ENCODE results near the gene CLN6. TPM values are rescaled to one million over a fixed set of nuclear protein-coding genes. Genes with fewer than 3 reads are reported as not detected.

CLN6 gene
- total RNA-seq, 2 donors from 2014 or later: 6.4 to 7.4 TPM

DNA sequence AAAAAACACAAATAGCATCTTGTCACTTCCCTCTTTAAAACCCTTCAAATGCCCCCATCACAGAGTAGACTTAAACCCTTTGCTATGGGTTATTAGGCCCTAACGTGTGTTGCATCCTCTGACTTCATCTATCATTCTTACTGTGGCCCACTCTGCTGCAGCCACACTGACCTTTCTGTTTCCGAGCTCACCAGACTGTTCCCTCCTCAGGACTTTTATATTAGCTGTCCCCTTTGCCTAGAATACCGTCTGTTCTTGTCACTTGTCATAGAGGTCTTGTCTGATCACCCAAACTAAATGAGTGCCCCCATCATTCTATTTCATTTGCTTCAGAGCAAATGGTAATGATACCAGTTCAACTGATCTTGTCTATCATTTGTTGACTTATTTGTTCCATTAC is 47.1 kb upstream of the CLN6 start:
- TF ChIP-seq, protein P1, sequence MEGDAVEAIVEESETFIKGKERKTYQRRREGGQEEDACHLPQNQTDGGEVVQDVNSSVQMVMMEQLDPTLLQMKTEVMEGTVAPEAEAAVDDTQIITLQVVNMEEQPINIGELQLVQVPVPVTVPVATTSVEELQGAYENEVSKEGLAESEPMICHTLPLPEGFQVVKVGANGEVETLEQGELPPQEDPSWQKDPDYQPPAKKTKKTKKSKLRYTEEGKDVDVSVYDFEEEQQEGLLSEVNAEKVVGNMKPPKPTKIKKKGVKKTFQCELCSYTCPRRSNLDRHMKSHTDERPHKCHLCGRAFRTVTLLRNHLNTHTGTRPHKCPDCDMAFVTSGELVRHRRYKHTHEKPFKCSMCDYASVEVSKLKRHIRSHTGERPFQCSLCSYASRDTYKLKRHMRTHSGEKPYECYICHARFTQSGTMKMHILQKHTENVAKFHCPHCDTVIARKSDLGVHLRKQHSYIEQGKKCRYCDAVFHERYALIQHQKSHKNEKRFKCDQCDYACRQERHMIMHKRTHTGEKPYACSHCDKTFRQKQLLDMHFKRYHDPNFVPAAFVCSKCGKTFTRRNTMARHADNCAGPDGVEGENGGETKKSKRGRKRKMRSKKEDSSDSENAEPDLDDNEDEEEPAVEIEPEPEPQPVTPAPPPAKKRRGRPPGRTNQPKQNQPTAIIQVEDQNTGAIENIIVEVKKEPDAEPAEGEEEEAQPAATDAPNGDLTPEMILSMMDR (IDR thresholded peaks at IDR 0.05): no peak
- peak overlapping the region; percentile 99 for H3K27ac ChIP-seq
- peak overlapping the region; percentile 88 to 90 for H3K4me3 ChIP-seq
- no peak for DNase-seq (ENCODE audit: low spot score)
- H3K36me3 ChIP-seq: no peaks in the 10 kb centered on the region
- H3K27me3 ChIP-seq: no peaks in the 10 kb centered on the region
- peaks cover 0 to 58% of the 10 kb centered on the region in 2 donors for H3K4me1 ChIP-seq
- H3K9me3 ChIP-seq: no peaks in the 10 kb centered on the region

DNA sequence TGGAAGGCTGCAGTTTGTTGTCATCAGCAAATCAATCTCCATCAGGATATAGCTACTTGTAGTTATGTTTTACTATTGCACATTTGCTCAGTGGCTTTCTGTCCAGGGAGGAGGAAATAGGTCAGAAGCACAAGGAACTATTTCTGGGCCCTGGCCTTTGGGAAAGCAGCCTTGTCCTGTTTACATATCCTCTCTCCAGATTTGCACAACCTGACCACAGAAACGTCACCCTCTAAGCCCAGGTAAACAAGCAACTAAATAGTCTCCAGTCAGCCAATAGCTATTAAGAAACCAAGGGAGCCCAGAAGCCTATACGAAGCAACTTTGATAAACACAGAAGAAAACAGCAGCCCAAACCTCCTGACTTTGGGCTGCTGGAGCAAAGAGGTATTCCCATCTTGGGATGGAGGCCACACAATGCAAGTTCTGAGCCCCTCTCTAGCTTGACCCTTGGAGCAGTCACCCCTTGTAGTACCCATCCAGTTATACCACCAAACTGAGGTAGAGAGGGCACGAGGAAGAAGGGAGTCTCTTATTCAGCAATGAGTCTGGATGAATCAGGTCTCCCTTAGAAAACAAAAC is 45.7 kb upstream of the CLN6 start:
- Histone ChIP-seq H3K36me3 (no peaks in the 10 kb centered on the region), H3K27me3 (no peaks in the 10 kb centered on the region), H3K4me1 (peaks cover 0 to 52% of the 10 kb centered on the region in 2 donors), H3K9me3 (no peaks in the 10 kb centered on the region), H3K4me3 (no peak overlapping the region), H3K27ac (peak overlapping the region; percentile 99)
- TF ChIP-seq, protein P1 (IDR thresholded peaks at IDR 0.05): no peak
- no peak for DNase-seq (ENCODE audit: low spot score)

DNA sequence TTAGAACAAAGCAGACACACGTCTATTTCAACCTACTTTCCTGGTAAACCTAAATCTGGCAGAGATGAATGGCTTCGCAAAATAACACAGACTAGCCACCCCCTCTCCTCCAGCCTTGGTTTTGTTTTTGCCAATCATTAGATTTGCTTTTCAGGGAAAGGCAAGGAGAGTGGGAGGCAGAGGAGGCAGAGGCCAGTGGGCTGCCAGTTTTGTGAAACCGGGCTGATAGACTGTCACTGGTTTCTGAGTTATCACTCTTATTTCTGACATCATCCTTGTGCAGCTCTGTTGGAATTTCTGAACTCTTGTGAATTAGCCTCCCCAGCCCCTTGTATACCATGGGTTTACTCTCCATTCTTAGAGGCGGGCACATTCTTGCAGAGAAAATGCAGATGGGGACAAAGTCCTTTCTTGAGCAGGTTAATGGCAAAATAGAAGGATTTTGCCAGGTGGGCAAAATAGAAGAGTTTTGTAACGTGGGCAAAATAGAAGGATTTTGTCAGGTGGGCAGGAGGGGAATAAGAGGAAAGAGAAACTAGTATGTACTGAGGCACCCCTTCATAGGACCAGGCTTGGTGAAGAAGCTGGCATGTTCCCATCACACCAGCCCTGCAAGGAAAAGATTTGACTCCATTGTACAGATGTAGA is 44.8 kb upstream of the CLN6 start:
- Histone ChIP-seq H3K27me3 (no peaks in the 10 kb centered on the region), H3K4me1 (peaks cover 0 to 43% of the 10 kb centered on the region in 2 donors), H3K4me3 (no peak overlapping the region), H3K27ac (peak overlapping the region; percentile 99), H3K36me3 (no peaks in the 10 kb centered on the region), H3K9me3 (no peaks in the 10 kb centered on the region)
- TF ChIP-seq, protein P1 (IDR thresholded peaks at IDR 0.05): no peak
- no peak for DNase-seq (ENCODE audit: low spot score)

DNA sequence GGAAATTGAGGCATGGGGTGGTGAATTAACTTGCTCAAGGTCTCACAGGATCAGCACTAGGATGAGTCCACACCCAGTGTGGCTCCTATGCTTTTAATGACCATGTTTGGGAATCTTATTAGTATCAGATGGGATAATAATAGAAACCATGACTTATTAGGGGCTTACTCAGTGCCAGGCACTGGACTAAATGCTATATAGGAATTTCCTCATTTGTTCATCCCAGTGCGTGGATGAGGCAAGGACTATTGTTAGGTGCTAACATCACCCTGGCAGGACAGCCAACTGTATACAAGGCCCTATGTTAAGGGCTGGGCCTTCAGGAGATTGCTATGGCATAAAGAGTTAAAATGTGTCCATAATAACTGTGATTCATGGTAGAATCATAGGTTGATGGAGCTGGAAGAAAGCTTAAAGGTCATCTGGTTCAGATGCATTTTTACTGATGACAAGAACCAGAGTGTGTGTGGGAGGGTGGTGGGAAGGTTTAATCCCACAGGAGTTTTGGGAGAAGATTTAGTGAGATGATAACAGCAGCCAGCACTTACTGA is 43.3 kb upstream of the CLN6 start:
- TF ChIP-seq, protein P1 (IDR thresholded peaks at IDR 0.05): no peak
- H3K4me1 ChIP-seq: peaks cover 0 to 37% of the 10 kb centered on the region in 2 donors
- no peaks in the 10 kb centered on the region for H3K36me3 ChIP-seq
- H3K27ac ChIP-seq: peak overlapping the region; percentile 99
- no peak for DNase-seq (ENCODE audit: low spot score)
- H3K27me3 ChIP-seq: no peaks in the 10 kb centered on the region
- no peaks in the 10 kb centered on the region for H3K9me3 ChIP-seq
- no peak overlapping the region for H3K4me3 ChIP-seq

DNA sequence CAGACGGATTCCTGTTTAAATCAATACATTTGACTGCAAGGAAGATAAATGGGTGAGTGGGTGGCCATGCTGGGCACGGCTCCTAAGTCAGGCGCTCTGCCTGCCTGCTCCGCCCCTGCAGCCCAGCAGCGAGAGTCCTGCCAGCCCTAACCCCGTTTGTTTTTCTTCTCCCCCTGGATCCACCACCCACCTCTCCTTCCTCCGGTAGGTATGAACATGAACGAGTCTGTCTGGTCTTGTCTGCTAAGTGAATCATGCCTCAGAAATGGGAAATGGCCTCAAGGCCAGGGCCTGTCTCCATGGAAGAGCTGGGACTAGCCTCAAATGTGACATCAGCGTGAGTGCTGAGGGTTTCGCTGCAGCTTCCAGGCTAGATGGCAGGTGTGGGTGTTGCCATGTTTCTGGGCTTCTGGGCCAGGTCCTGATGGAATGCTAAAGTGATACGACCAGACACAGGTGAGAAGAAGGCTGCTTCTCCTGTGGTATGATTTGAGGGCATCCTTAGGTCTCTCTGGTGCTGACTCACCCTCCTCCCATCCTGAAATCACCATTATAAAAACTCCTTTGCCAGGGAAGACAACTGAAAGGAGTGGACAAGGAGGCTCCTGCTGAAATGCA is 42.4 kb upstream of the CLN6 start:
- TF ChIP-seq, protein P1 (IDR thresholded peaks at IDR 0.05): no peak
- DNase-seq (ENCODE audit: low spot score): no peak
- Histone ChIP-seq H3K27me3 (no peaks in the 10 kb centered on the region), H3K27ac (peak overlapping the region; percentile 99), H3K4me1 (peaks cover 0 to 37% of the 10 kb centered on the region in 2 donors), H3K4me3 (no peak overlapping the region), H3K36me3 (no peaks in the 10 kb centered on the region), H3K9me3 (no peaks in the 10 kb centered on the region)
